ENCODE results near the gene TP53I13.

The TP53I13 gene

GRCh38 chr17:29592850-29593551 lies 24.5 kb downstream of the TP53I13 start, which contains the start of gene ANKRD13B:
TSS of gene ANKRD13B (plus strand) at chr17:29593132. CDS start at chr17:29593622, 490 bp downstream.
- Mint-ChIP-seq H3K4me1 (ENCODE audit: low read depth) (peaks cover 50% of the 10 kb centered on the region), H3K27ac (peak within 1 kb of the TSS; percentile 68), H3K36me3 (ENCODE audit: low read depth) (no peaks in the 10 kb centered on the region), H3K4me3 (peak within 1 kb of the TSS; percentile 79), H3K9me3 (no peaks in the 10 kb centered on the region), H3K27me3 (no peaks in the 10 kb centered on the region)

GRCh38 chr17:29593591-29594518 lies 25.4 kb downstream of the TP53I13 start:
- no peaks in the 10 kb centered on the region for H3K9me3 Mint-ChIP-seq
- H3K4me3 Mint-ChIP-seq = peak overlapping the region; percentile 79
- no peaks in the 10 kb centered on the region for H3K27me3 Mint-ChIP-seq
- peaks cover 46% of the 10 kb centered on the region for H3K4me1 Mint-ChIP-seq (ENCODE audit: low read depth)
- H3K27ac Mint-ChIP-seq = no peak overlapping the region
- H3K36me3 Mint-ChIP-seq (ENCODE audit: low read depth) = no peaks in the 10 kb centered on the region

GRCh38 chr17:29594519-29595090 lies 26.1 kb downstream of the TP53I13 start:
- Mint-ChIP-seq H3K27ac (no peak overlapping the region), H3K9me3 (no peaks in the 10 kb centered on the region), H3K4me3 (peak overlapping the region; percentile 79), H3K4me1 (ENCODE audit: low read depth) (peaks cover 46% of the 10 kb centered on the region), H3K36me3 (ENCODE audit: low read depth) (no peaks in the 10 kb centered on the region), H3K27me3 (no peaks in the 10 kb centered on the region)

GRCh38 chr17:29595107-29595942 lies 26.8 kb downstream of the TP53I13 start:
- no peak overlapping the region for H3K27ac Mint-ChIP-seq
- H3K27me3 Mint-ChIP-seq = no peaks in the 10 kb centered on the region
- H3K4me1 Mint-ChIP-seq (ENCODE audit: low read depth) = peaks cover 40% of the 10 kb centered on the region
- peak overlapping the region; percentile 79 for H3K4me3 Mint-ChIP-seq
- H3K9me3 Mint-ChIP-seq = no peaks in the 10 kb centered on the region
- no peaks in the 10 kb centered on the region for H3K36me3 Mint-ChIP-seq (ENCODE audit: low read depth)

- Mint-ChIP-seq H3K9me3 (no peaks in the 10 kb centered on the region), H3K27ac (no peak overlapping the region), H3K27me3 (no peaks in the 10 kb centered on the region), H3K36me3 (ENCODE audit: low read depth) (no peaks in the 10 kb centered on the region), H3K4me1 (ENCODE audit: low read depth) (peaks cover 37% of the 10 kb centered on the region), H3K4me3 (no peak overlapping the region)
Measured at GRCh38 chr17:29595943-29596774, 27.7 kb downstream of the TP53I13 start.

GRCh38 chr17:29596811-29597210 lies 28.3 kb downstream of the TP53I13 start:
- H3K27me3 Mint-ChIP-seq = no peaks in the 10 kb centered on the region
- H3K4me3 Mint-ChIP-seq = no peak overlapping the region
- no peaks in the 10 kb centered on the region for H3K9me3 Mint-ChIP-seq
- H3K4me1 Mint-ChIP-seq (ENCODE audit: low read depth) = peaks cover 31% of the 10 kb centered on the region
- no peak overlapping the region for H3K27ac Mint-ChIP-seq
- no peaks in the 10 kb centered on the region for H3K36me3 Mint-ChIP-seq (ENCODE audit: low read depth)

- Mint-ChIP-seq H3K4me3 (no peak overlapping the region), H3K27ac (no peak overlapping the region), H3K9me3 (no peaks in the 10 kb centered on the region), H3K27me3 (no peaks in the 10 kb centered on the region), H3K4me1 (ENCODE audit: low read depth) (peaks cover 23% of the 10 kb centered on the region), H3K36me3 (ENCODE audit: low read depth) (no peaks in the 10 kb centered on the region)
Measured at GRCh38 chr17:29597361-29598172, 29.1 kb downstream of the TP53I13 start.

GRCh38 chr17:29603109-29603674 lies 34.7 kb downstream of the TP53I13 start:
- Mint-ChIP-seq H3K4me1 (ENCODE audit: low read depth) (peaks cover 10% of the 10 kb centered on the region), H3K9me3 (no peaks in the 10 kb centered on the region), H3K27ac (no peak overlapping the region), H3K27me3 (no peaks in the 10 kb centered on the region), H3K36me3 (ENCODE audit: low read depth) (no peaks in the 10 kb centered on the region), H3K4me3 (no peak overlapping the region)

- peaks cover 4% of the 10 kb centered on the region for H3K4me1 Mint-ChIP-seq (ENCODE audit: low read depth)
- H3K27me3 Mint-ChIP-seq = no peaks in the 10 kb centered on the region
- peaks cover 4% of the 10 kb centered on the region for H3K36me3 Mint-ChIP-seq (ENCODE audit: low read depth)
- H3K27ac Mint-ChIP-seq = no peak overlapping the region
- no peak overlapping the region for H3K4me3 Mint-ChIP-seq
- no peaks in the 10 kb centered on the region for H3K9me3 Mint-ChIP-seq
Measured at GRCh38 chr17:29607557-29608195, 39.2 kb downstream of the TP53I13 start.

- Mint-ChIP-seq H3K27ac (no peak overlapping the region), H3K4me1 (ENCODE audit: low read depth) (peaks cover 8% of the 10 kb centered on the region)
Measured at GRCh38 chr17:29608986-29609385, 40.5 kb downstream of the TP53I13 start.

GRCh38 chr17:29610395-29610794 lies 41.9 kb downstream of the TP53I13 start:
- peaks cover 4% of the 10 kb centered on the region for H3K36me3 Mint-ChIP-seq (ENCODE audit: low read depth)
- no peaks in the 10 kb centered on the region for H3K27me3 Mint-ChIP-seq
- peaks cover 22% of the 10 kb centered on the region for H3K4me1 Mint-ChIP-seq (ENCODE audit: low read depth)
- no peak overlapping the region for H3K4me3 Mint-ChIP-seq
- no peaks in the 10 kb centered on the region for H3K9me3 Mint-ChIP-seq
- no peak overlapping the region for H3K27ac Mint-ChIP-seq

More at GRCh38 chr17:29608986-29609385, 40.5 kb downstream of the TP53I13 start:
- Mint-ChIP-seq H3K9me3 (no peaks in the 10 kb centered on the region), H3K4me3 (no peak overlapping the region), H3K36me3 (ENCODE audit: low read depth) (peaks cover 4% of the 10 kb centered on the region), H3K27me3 (no peaks in the 10 kb centered on the region)

- H3K9me3 Mint-ChIP-seq = no peaks in the 10 kb centered on the region
- H3K36me3 Mint-ChIP-seq (ENCODE audit: low read depth) = peaks cover 4% of the 10 kb centered on the region
- no peak overlapping the region for H3K27ac Mint-ChIP-seq
- H3K4me1 Mint-ChIP-seq (ENCODE audit: low read depth) = peaks cover 33% of the 10 kb centered on the region
- no peaks in the 10 kb centered on the region for H3K27me3 Mint-ChIP-seq
- H3K4me3 Mint-ChIP-seq = no peak overlapping the region
Measured at GRCh38 chr17:29611351-29612093, 43.0 kb downstream of the TP53I13 start.
